ENCODE measurements around the gene AUTS2. TPM values are rescaled to one million over a fixed set of nuclear protein-coding genes. Genes with fewer than 3 reads are reported as not detected.

AUTS2 gene
- total and polyA plus RNA-seq, 2 of the 8 experiments (the other 6 are each of a cell fraction or from before 2014, with no cell fraction given) = 25.9 to 101 TPM

GRCh38 chr7:69928621-69929020 lies 330.3 kb downstream of the AUTS2 start:
- Histone ChIP-seq H3K23ac (ENCODE audit: insufficient read length) (no peak overlapping the region), H4K8ac (ENCODE audit: extremely low read depth, insufficient read depth, low read length) (no peak overlapping the region), H3K18ac (ENCODE audit: extremely low read depth, low read length) (no peak overlapping the region), H3K27ac (ENCODE audit: low read depth, low read length) (no peak overlapping the region), H3K23me2 (ENCODE audit: low read depth, low read length) (no peaks in the 10 kb centered on the region), H2AFZ (ENCODE audit: low read length) (no peak overlapping the region), H3K9me3 (ENCODE audit: insufficient read depth in 2 of 2, low read depth in 1 of 2, low read length in 1 of 2) (no peaks in the 10 kb centered on the region), H3K79me1 (ENCODE audit: low read depth, low read length) (peaks cover 3% of the 10 kb centered on the region; the same call in 1 of the 2 replicates), H4K5ac (ENCODE audit: insufficient read length, low read depth, low read length) (no peak overlapping the region), H3K79me2 (ENCODE audit: control insufficient read depth in 1 of 2, insufficient read depth in 2 of 2, low read length in 2 of 2) (no peaks in the 10 kb centered on the region), H3K4me1 (replicated peaks in 1 of 4; ENCODE audit: control insufficient read depth in 3 of 4, insufficient read depth in 4 of 4, low read length in 3 of 4) (no peaks in the 10 kb centered on the region), H4K91ac (replicated peaks; ENCODE audit: insufficient read length, low read length) (no peak overlapping the region), H3K36me3 (ENCODE audit: control insufficient read depth in 2 of 4, insufficient read depth in 4 of 4, low read length in 3 of 4) (no peaks in the 10 kb centered on the region), H3K56ac (replicated peaks; ENCODE audit: insufficient read length, low read depth, low read length) (no peak overlapping the region), H2BK20ac (ENCODE audit: low read length) (no peak overlapping the region), H2BK5ac (ENCODE audit: low read depth, low read length) (no peak overlapping the region), H3K27me3 (replicated peaks in 1 of 4; ENCODE audit: control insufficient read depth in 3 of 4, extremely low read depth in 1 of 4, insufficient read depth in 3 of 4, low read length in 3 of 4) (no peaks in the 10 kb centered on the region), H3K4ac (replicated peaks; ENCODE audit: insufficient read length, low read depth, low read length) (no peak overlapping the region), H3K4me3 (ENCODE audit: extremely low read depth in 1 of 4, insufficient read depth in 2 of 4, low read depth in 3 of 4, low read length in 4 of 4) (no peak overlapping the region), H2BK15ac (ENCODE audit: low read length) (no peak overlapping the region), H3K9ac (replicated peaks in 1 of 4; ENCODE audit: extremely low read depth in 1 of 4, low read depth in 3 of 4, low read length in 3 of 4) (no peak overlapping the region), H4K20me1 (replicated peaks in 1 of 2; ENCODE audit: control insufficient read depth in 1 of 2, insufficient read depth in 2 of 2, low read length in 2 of 2) (peaks cover 0 to 3% of the 10 kb centered on the region in 2 experiments), H3K4me2 (ENCODE audit: insufficient read depth in 1 of 2, low read depth in 2 of 2, low read length in 2 of 2) (no peak overlapping the region), H2AK5ac (ENCODE audit: low read depth, low read length) (no peak overlapping the region), H3K14ac (ENCODE audit: insufficient read length) (no peak overlapping the region), H2BK120ac (replicated peaks; ENCODE audit: low read depth, low read length) (no peak overlapping the region), H2BK12ac (ENCODE audit: low read depth, low read length) (no peak overlapping the region)
- ChIA-PET CTCF (ENCODE audit: partially characterized antibody) (interaction anchor here (1.0 kb wide), 1 partner anchor 32 kb away, joined by 4 read pairs; no protein-coding TSS in a partner anchor), POLR2A (ENCODE audit: partially characterized antibody) (no interaction called here)
- WGBS, 2 experiments (ENCODE audit: extremely low coverage in 1 of 2, insufficient coverage in 1 of 2, insufficient read length in 1 of 2, insufficient replicate concordance in 2 of 2, low coverage in 1 of 2, low lambda C conversion rate in 2 of 2, missing lambda C conversion rate in 1 of 2) = 91% methylated on average over 7 of the region's 7 CpGs; no CpG with 5 or more reads in 1 of the 2 experiments
- FAIRE-seq (no peak), DNase-seq (ENCODE audit: low read depth in 1 of 2, low spot score in 2 of 2) (no peak)
- TF ChIP-seq SUZ12 (IDR thresholded peaks at IDR 0.05; ENCODE audit: low read length) (no peak), KDM1A (IDR thresholded peaks at IDR 0.05; ENCODE audit: borderline replicate concordance, low read length) (no peak), E2F6 (IDR thresholded peaks at IDR 0.05) (no peak), POLR2AphosphoS5 (IDR thresholded peaks at IDR 0.05; ENCODE audit: low read depth, low read length) (no peak), CTCF (IDR thresholded peaks at IDR 0.05; ENCODE audit: control extremely low read depth in 1 of 3, insufficient read depth in 1 of 3, low read depth in 1 of 3, low read length in 3 of 3) (no peak), PHF8 (conservative IDR thresholded peaks at IDR 0.05; ENCODE audit: low read depth, low read length) (no peak), ATF2 (IDR thresholded peaks at IDR 0.05; ENCODE audit: low read length) (no peak), TBP (IDR thresholded peaks at IDR 0.05; ENCODE audit: low read depth, low read length) (no peak), CTBP2 (IDR thresholded peaks at IDR 0.05; ENCODE audit: borderline replicate concordance, insufficient read depth, insufficient read length, low read length) (no peak)
